Breast epithelium (tissue), 3 donors: ENCODE data around the gene NKAIN1.

ENCODE experiments used
- POLR2A ChIP-seq: fragments of 450-650 bp; IDR thresholded peaks from one replicate; pipeline ENCODE4 v1.6.1; 2016; ENCODE audit warnings: antibody characterized with exemption, mild to moderate bottlenecking, moderate library complexity
- TF ChIP-seq, protein P1 (sequence below), 3 donors: fragments of 450-650 bp; IDR thresholded peaks; one replicate each; pipeline ENCODE4 v1.5.1; 2016 to 2017; ENCODE audit warnings: antibody characterized with exemption in 3 of 3, mild to moderate bottlenecking in 3 of 3, moderate library complexity in 3 of 3

DNA sequence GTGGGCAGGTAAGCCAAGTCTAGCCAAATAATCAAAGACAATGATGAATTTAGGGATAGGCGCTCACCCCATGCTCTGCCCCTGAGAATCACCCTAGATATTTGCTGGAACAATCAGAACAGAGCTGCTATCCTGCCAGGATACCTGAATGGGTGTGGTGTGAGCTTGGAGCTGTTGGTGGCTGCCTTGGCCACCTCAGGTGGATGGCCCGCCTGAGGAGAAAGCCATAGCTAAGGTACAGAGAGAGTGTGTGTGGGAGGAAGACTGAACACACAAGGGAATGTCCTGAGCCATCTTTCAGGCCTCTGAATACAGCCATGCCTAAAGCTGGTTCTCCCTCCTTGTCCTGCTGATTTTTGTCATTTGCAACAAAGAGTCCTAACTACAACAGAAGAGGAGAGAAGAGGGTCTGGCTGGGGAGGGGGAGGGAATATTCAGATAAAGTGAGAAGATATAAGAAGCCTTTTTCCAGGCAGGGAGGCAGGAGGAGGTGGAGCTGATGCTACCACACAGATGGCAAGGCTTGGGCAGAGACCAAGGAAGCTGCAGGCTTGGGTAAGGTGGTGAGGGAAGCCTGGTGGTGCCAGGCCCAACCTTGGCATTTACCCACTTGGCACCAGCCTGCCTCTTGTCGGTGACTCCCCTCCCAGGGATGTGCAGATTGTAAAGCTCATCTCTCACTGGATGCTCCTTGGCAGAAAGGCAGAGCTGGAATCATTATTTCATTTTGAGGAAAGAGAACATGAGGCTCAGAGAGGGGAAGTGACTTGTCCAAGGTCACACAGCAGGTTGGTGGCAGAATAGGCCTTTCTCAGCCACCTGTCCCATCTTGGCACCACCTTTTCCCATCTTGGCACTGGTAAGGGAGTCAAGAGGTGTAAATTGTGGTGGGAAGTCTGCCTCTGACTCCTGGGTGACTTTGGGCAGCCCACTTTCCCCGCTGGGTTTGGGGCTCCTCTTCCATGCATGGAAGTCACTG is 49.7 kb downstream of the NKAIN1 start:
- TF ChIP-seq, protein P1, sequence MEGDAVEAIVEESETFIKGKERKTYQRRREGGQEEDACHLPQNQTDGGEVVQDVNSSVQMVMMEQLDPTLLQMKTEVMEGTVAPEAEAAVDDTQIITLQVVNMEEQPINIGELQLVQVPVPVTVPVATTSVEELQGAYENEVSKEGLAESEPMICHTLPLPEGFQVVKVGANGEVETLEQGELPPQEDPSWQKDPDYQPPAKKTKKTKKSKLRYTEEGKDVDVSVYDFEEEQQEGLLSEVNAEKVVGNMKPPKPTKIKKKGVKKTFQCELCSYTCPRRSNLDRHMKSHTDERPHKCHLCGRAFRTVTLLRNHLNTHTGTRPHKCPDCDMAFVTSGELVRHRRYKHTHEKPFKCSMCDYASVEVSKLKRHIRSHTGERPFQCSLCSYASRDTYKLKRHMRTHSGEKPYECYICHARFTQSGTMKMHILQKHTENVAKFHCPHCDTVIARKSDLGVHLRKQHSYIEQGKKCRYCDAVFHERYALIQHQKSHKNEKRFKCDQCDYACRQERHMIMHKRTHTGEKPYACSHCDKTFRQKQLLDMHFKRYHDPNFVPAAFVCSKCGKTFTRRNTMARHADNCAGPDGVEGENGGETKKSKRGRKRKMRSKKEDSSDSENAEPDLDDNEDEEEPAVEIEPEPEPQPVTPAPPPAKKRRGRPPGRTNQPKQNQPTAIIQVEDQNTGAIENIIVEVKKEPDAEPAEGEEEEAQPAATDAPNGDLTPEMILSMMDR (IDR thresholded peaks at IDR 0.05) = no peak
- no peak for TF ChIP-seq POLR2A
